RWPE1 (cell line): ENCODE results near the gene C16orf96.

Source experiments
- CTCF ChIA-PET: fragments of 350-600 bp; sonication (Branson Sonifier 250); formaldehyde crosslinking; extraction: SDS; loops from one replicate; lab custom pipeline; 2021; lab: Yijun Ruan, JAX
- POLR2A ChIA-PET: fragments of 400-600 bp; formaldehyde crosslinking; extraction: SDS; loops from one replicate; lab custom pipeline; 2020; ENCODE audit warnings: antibody characterized with exemption; ENCODE audit not compliant: low non-redundant PET; lab: Yijun Ruan, JAX
- DNase-seq: peaks from one replicate; pipeline ENCODE4 v3.0.0; 2012; ENCODE audit warnings: low spot score
- H3K27ac ChIP-seq: fragments of 450-650 bp; 2 replicates; pipeline ENCODE4 v1.5.1; 2017
- TF ChIP-seq, protein P1 (sequence below): fragments of 450-650 bp; conservative IDR thresholded peaks from 2 replicates; pipeline ENCODE4 v1.5.1; 2017; ENCODE audit warnings: low read depth, mild to moderate bottlenecking

C16orf96 gene

DNA sequence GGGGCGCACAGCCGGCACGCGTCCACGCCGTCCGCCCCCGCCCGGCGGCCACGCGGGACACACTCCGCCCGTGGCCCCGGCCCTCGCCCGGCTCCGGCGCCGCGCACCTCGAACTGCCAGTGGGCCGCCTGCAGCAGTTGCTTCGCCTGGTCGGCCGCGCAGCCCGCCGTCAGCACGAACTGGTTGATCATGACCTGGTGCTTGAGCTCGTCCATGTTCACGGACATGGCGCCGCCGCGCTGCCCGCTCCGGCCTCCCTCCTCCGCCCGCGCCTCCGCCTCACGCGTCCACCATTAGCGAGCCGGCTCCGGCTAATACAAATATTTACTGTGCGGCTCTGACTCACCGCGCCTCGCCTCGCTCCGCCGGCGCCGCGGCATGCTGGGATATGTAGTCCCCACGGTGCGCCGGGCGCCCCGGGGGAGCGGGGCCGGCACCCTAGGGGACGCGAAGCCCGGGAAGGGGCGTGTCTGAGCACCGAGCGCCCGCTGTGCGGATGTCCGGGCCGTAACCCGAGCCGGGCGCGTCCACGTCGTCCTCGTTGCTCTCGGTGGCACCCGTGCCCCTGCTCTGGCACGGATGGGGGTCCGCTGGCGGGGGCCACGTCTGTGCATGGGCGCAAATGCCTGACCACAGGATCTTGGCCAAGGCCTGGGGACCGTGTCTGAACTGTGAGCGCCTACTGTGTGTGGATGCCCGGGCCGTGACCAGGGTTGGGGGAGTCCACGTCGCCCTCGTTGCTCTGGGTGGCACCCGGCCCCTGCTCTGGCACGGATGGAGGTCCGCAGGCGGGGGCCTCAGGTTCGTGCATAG is 58.6 kb downstream of the C16orf96 start, which contains the start of gene UBALD1:
Gene UBALD1 (minus strand): TSS at position 318 of the 813 bp plus-strand sequence. CDS start 91 bp downstream, at position 227.
- DNase-seq, result peak; percentile 86
- TF ChIP-seq, protein P1, sequence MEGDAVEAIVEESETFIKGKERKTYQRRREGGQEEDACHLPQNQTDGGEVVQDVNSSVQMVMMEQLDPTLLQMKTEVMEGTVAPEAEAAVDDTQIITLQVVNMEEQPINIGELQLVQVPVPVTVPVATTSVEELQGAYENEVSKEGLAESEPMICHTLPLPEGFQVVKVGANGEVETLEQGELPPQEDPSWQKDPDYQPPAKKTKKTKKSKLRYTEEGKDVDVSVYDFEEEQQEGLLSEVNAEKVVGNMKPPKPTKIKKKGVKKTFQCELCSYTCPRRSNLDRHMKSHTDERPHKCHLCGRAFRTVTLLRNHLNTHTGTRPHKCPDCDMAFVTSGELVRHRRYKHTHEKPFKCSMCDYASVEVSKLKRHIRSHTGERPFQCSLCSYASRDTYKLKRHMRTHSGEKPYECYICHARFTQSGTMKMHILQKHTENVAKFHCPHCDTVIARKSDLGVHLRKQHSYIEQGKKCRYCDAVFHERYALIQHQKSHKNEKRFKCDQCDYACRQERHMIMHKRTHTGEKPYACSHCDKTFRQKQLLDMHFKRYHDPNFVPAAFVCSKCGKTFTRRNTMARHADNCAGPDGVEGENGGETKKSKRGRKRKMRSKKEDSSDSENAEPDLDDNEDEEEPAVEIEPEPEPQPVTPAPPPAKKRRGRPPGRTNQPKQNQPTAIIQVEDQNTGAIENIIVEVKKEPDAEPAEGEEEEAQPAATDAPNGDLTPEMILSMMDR, result no peak
- ChIA-PET POLR2A (no interaction called here), CTCF (interaction anchor here (1.0 kb wide), 1 partner anchor 10 kb away, joined by 3 read pairs; the partner anchor contains the start of gene MGRN1)
- H3K27ac ChIP-seq, result peak within 1 kb of the TSS; percentile 91

DNA sequence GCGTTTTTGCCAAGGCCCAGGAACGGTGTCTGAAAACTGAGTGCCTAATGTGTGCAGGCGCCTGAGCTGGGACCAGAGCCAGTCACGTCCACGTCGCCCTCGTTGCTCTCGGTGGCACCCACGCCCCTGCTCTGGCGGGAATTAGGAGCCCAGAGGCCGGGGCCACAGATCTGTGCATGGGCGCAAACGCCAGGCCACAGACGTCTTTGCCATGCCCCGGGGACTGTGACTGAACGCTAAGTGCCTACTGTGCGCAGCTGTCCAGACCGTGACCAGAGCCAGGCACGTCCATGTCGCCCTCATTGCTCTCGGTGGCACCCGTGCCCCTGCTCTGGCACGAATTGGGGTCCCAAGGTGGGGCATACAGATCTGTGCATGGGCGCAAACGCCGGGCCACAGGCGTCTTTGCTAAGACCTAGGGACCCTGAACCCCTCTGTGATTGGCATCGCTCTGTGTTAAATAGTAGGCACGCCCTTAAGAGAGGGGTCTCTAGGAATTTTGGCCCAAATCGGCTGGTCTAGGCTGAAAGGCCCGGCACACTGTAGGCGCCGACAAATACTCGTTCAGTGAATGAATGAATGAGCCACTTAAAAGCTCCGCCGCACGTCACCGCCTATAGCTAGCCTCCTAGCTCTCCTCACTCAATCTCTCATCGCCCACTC is 59.4 kb downstream of the C16orf96 start:
- POLR2A ChIA-PET, result interaction anchor here (0.6 kb wide), 1 partner anchor 1873 kb away, joined by 3 read pairs; no protein-coding TSS in a partner anchor
- TF ChIP-seq, protein P1, result no peak

DNA sequence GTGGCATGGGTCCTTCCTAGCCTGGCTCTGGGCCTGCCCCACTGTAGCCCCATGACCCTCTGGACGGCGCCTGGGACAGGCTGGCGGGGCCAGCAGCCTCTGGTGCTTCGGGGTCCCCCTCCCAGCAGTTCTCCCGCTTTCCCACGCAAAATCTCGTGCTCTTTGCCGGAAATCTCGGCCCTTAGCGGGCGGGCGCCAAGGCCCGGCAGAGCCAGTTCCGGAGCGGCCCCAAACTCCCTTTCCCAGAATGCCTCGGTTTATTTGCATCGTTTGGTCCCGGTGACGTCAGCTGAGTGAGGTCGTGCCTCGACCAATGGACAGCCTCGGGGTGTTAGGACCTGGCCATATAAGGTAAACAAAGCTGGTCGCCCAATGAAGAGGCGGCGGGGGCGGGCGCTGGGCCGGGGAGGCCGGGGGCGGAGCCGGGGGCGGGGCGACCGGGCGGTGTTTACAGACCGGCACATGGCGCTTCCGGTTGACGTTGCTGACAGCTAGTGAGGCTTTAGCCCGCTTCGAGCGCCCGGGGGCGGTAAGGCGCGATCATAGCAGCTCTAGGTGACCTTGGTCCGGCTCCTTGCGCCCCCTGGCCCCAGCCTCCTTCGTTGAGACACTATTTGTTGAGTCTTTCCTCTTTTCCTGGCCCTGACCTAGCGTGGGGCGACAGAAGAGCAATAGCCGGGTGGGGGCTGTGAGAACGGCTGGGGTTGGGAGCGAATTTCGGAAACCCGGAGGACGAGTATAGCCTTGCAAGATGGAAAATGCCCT is 60.1 kb downstream of the C16orf96 start:
- DNase-seq, result peak; percentile 97
- ChIA-PET POLR2A (interaction anchor here (0.6 kb wide), 1 partner anchor 1874 kb away, joined by 3 read pairs; no protein-coding TSS in a partner anchor), CTCF (interaction anchor here (0.6 to 1.3 kb wide), 3 partner anchors 8 to 198 kb away, joined by 3 to 6 read pairs (median 4); partner anchors contain the start of gene MGRN1)
- peak overlapping the region; percentile 91 for H3K27ac ChIP-seq
- TF ChIP-seq, protein P1, result peak; percentile 24; the same call in 1 of the 2 replicates

More for the DNA sequence above, 59.4 kb downstream of the C16orf96 start:
- CTCF ChIA-PET, result interaction anchor here (0.6 to 1.3 kb wide), 2 partner anchors 9 to 197 kb away, joined by 4 to 6 read pairs; partner anchors contain the start of gene MGRN1
- H3K27ac ChIP-seq, result peak overlapping the region; percentile 91
- no peak for DNase-seq

DNA sequence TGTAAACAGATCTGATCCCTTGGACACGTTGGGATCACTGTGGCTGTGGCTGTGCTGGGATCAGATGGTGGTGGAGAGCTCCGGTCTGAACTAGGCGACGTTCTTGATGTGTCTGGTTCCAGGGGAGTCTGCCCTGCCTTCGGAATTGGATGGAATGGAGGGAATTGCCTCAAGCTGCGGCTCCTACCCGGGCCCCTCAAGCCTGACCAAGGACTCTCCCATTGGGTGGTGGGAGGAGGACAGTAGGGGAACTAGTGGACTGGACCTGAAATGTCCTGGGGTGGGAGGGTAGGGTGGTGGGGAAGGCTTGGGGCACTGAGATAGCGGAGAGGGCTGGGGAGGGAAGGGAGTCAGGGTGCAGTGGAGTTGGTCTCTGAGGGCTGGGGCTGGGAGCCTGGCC is 61.7 kb downstream of the C16orf96 start:
- H3K27ac ChIP-seq, result peak overlapping the region; percentile 91
- TF ChIP-seq, protein P1, result no peak
- POLR2A ChIA-PET, result no interaction called here
- no peak for DNase-seq
- CTCF ChIA-PET, result interaction anchor here (0.5 to 0.6 kb wide), 2 partner anchors 33 to 53 kb away, joined by 3 to 8 read pairs; no protein-coding TSS in a partner anchor

DNA sequence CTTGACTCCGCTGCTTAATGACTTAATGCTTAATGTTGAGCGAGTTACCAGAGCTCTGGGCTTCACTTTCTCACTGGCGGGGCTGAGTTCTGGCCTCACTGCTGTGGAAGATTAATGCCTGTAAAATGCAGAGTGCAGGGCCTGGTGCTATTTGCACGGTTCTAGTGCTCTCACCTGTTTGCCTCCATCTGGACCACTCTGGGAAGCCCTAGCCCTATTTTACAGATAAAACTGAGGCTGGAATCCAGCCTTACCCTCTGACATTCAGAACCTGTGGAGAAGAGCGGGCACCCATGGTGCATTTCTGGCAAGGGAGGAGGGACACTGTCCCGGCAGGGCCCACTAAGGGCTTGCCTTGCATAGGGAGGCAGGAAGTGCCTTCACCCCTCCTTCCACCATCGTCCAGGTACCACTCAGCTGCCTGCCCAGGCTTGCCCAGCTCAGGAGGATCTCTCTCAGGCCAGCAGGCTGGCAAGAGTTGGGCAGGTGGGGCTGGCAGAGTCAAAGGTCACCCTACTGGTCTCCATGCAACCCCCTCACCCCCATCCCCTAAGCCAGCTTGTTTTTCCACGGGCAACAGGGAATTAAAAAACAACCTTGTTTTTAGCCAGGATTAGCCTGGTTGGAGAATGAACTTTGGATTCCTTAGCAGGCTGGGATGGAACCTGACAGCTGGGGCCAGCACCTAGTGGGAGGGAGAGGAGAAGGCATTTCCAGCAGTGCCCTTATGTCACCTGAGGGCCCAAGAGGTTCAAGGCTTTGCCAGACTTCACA is 62.7 kb downstream of the C16orf96 start:
- POLR2A ChIA-PET, result interaction anchor here (0.5 kb wide), 1 partner anchor 192 kb away, joined by 12 read pairs; no protein-coding TSS in a partner anchor
- peak; percentile 42 for DNase-seq
- CTCF ChIA-PET, result interaction anchor here (0.6 kb wide), 1 partner anchor 335 kb away, joined by 3 read pairs; no protein-coding TSS in a partner anchor
- TF ChIP-seq, protein P1, result no peak
- peak overlapping the region; percentile 91 for H3K27ac ChIP-seq
